Esophagus (tissue), 2 donors: ENCODE results near the gene WASF2. TPM values are rescaled to one million over a fixed set of nuclear protein-coding genes. Genes with fewer than 3 reads are reported as not detected.
"Not testable (repeated sequence)": the region's sequence is repeated elsewhere in the genome, so short reads cannot be mapped to it uniquely, and the experiment has no call there.

Experiments
- H3K27ac ChIP-seq, 2 donors: one replicate each; pipeline ENCODE4 v1.5.1; 2013; ENCODE audit warnings: low read depth in 2 of 2, mild to moderate bottlenecking in 2 of 2, inconsistent platforms in 1 of 2, low read length in 1 of 2, moderate library complexity in 1 of 2
- H3K27me3 ChIP-seq, 2 donors: one replicate each; pipeline ENCODE4 v1.6.1; 2013; ENCODE audit warnings: low read length in 2 of 2, control low read depth in 1 of 2, mild to moderate bottlenecking in 1 of 2; ENCODE audit not compliant: insufficient read depth in 2 of 2, control insufficient read depth in 1 of 2
- H3K36me3 ChIP-seq, 2 donors: one replicate each; pipeline ENCODE4 v1.6.1; 2013; ENCODE audit warnings: low read length in 1 of 2; ENCODE audit not compliant: control insufficient read depth in 2 of 2, insufficient read depth in 2 of 2
- H3K4me1 ChIP-seq, 2 donors: one replicate each; pipeline ENCODE4 v1.6.1; 2013; ENCODE audit warnings: low read length in 1 of 2; ENCODE audit not compliant: control insufficient read depth in 2 of 2, insufficient read depth in 2 of 2
- H3K4me3 ChIP-seq, 2 donors: one replicate each; pipeline ENCODE4 v1.5.1; 2013; ENCODE audit warnings: low read length in 2 of 2, mild to moderate bottlenecking in 2 of 2, low read depth in 1 of 2, moderate library complexity in 1 of 2
- H3K9me3 ChIP-seq, 2 donors: one replicate each; pipeline ENCODE4 v1.6.1; 2013; ENCODE audit warnings: mild to moderate bottlenecking in 2 of 2, low read depth in 1 of 2, low read length in 1 of 2, moderate library complexity in 1 of 2; ENCODE audit not compliant: control insufficient read depth in 2 of 2, insufficient read depth in 1 of 2
- WGBS, 2 donors: extraction: QIAGEN DNeasy Blood & Tissue Kit; methylation state at CpG; one replicate each; pipeline ENCODE4 v1.1.7; 2013; 5-methylcytosine and 5-hydroxymethylcytosine counted together
- polyA plus RNA-seq, 2 donors: library from polyadenylated mRNA; stranded (reverse); fragments of 200-250 nt; gene quantifications; one replicate each; pipeline ENCODE4 v1.2.3, GENCODE V29; 2013
- donor health status: healthy with polysubstance abuse.
- donor health status: Bipolar disorder and iron deficiency.

Gene WASF2
- polyA plus RNA-seq, 2 donors, result 47.8 TPM

- H3K27me3 ChIP-seq, H3K9me3 ChIP-seq, H3K4me3 ChIP-seq, H3K36me3 ChIP-seq, H3K27ac ChIP-seq: not testable (repeated sequence)
- peaks cover 0 to 18% of the 10 kb centered on the region in 2 donors for H3K4me1 ChIP-seq
- 87 to 95% methylated on average over 3 of the region's 3 CpGs for WGBS, 2 donors
Observed at GRCh38 chr1:27384797-27385196, 105.2 kb downstream of the WASF2 start.

- H3K9me3 ChIP-seq, result no peaks in the 10 kb centered on the region
- H3K36me3 ChIP-seq, result no peaks in the 10 kb centered on the region
- H3K27me3 ChIP-seq, result no peaks in the 10 kb centered on the region
- no peak overlapping the region for H3K4me3 ChIP-seq
- H3K4me1 ChIP-seq, result peaks cover 4 to 27% of the 10 kb centered on the region in 2 donors
- H3K27ac ChIP-seq, result no peak overlapping the region
- WGBS, 2 donors, result 84 to 88% methylated on average over 13 of the region's 13 CpGs
Observed at GRCh38 chr1:27383661-27384060, 106.3 kb downstream of the WASF2 start.

GRCh38 chr1:27383039-27383605, 106.8 kb downstream of the WASF2 start, which contains the start of gene CD164L2:
CD164L2 (minus strand) TSS chr1:27383333; CDS start chr1:27383239, 94 bp downstream.
- H3K4me1 ChIP-seq, result peaks cover 4 to 27% of the 10 kb centered on the region in 2 donors
- H3K27ac ChIP-seq, result peak within 1 kb of the TSS; percentile 17 to 97
- H3K9me3 ChIP-seq, result no peaks in the 10 kb centered on the region
- H3K4me3 ChIP-seq, result peak within 1 kb of the TSS; percentile 46 to 54
- H3K36me3 ChIP-seq, result no peaks in the 10 kb centered on the region
- WGBS, 2 donors, result 12 to 16% methylated on average over 43 of the region's 43 CpGs
- no peaks in the 10 kb centered on the region for H3K27me3 ChIP-seq

- peaks cover 4 to 27% of the 10 kb centered on the region in 2 donors for H3K4me1 ChIP-seq
- no peaks in the 10 kb centered on the region for H3K9me3 ChIP-seq
- peak overlapping the region; percentile 46 to 54 for H3K4me3 ChIP-seq
- 57 to 63% methylated on average over 14 to 18 of the region's 18 CpGs for WGBS, 2 donors
- no peaks in the 10 kb centered on the region for H3K27me3 ChIP-seq
- peak overlapping the region; percentile 1 to 97 for H3K27ac ChIP-seq
- H3K36me3 ChIP-seq, result no peaks in the 10 kb centered on the region
Observed at GRCh38 chr1:27381969-27382762, 107.8 kb downstream of the WASF2 start.

- peak overlapping the region in 1 of 2 donors; percentile 54 for H3K4me3 ChIP-seq
- H3K9me3 ChIP-seq, result no peaks in the 10 kb centered on the region
- 55 to 58% methylated on average over 12 of the region's 12 CpGs for WGBS, 2 donors
- no peaks in the 10 kb centered on the region for H3K27me3 ChIP-seq
- H3K36me3 ChIP-seq, result no peaks in the 10 kb centered on the region
- H3K4me1 ChIP-seq, result peaks cover 4 to 27% of the 10 kb centered on the region in 2 donors
- peak overlapping the region; percentile 76 to 97 for H3K27ac ChIP-seq
Observed at GRCh38 chr1:27380766-27381733, 108.9 kb downstream of the WASF2 start.

GRCh38 chr1:27380224-27380623, 109.7 kb downstream of the WASF2 start:
- H3K4me3 ChIP-seq, result no peak overlapping the region
- H3K36me3 ChIP-seq, result no peaks in the 10 kb centered on the region
- H3K4me1 ChIP-seq, result peaks cover 4 to 27% of the 10 kb centered on the region in 2 donors
- no peaks in the 10 kb centered on the region for H3K27me3 ChIP-seq
- 58 to 75% methylated on average over 4 of the region's 4 CpGs for WGBS, 2 donors
- H3K9me3 ChIP-seq, result no peaks in the 10 kb centered on the region
- H3K27ac ChIP-seq, result peak overlapping the region; percentile 76 to 97

- H3K36me3 ChIP-seq, result no peaks in the 10 kb centered on the region
- WGBS, 2 donors, result 46 to 54% methylated on average over 11 of the region's 11 CpGs
- H3K27ac ChIP-seq, result peak overlapping the region; percentile 76 to 97
- H3K9me3 ChIP-seq, result no peaks in the 10 kb centered on the region
- no peaks in the 10 kb centered on the region for H3K27me3 ChIP-seq
- H3K4me1 ChIP-seq, result peaks cover 4 to 27% of the 10 kb centered on the region in 2 donors
- H3K4me3 ChIP-seq, result no peak overlapping the region
Observed at GRCh38 chr1:27379564-27380122, 110.3 kb downstream of the WASF2 start.

- Histone ChIP-seq H3K4me1 (peaks cover 4 to 27% of the 10 kb centered on the region in 2 donors), H3K9me3 (no peaks in the 10 kb centered on the region), H3K27me3 (no peaks in the 10 kb centered on the region), H3K27ac (peak overlapping the region; percentile 21 to 24), H3K4me3 (no peak overlapping the region), H3K36me3 (no peaks in the 10 kb centered on the region)
- WGBS, 2 donors, result 50 to 68% methylated on average over 12 of the region's 12 CpGs
Observed at GRCh38 chr1:27377760-27378495, 112.0 kb downstream of the WASF2 start.
